H9 (cell line): ENCODE results near the gene PNPLA8. TPM values are rescaled to one million over a fixed set of nuclear protein-coding genes. Genes with fewer than 3 reads are reported as not detected.

Experiments
- DNase-seq: peaks from one replicate; pipeline ENCODE4 v3.0.0-alpha.2; 2017
- H2AFZ ChIP-seq: one replicate; pipeline ENCODE4 v1.6.1; 2013; ENCODE audit warnings: mild to moderate bottlenecking, low read length, control low read depth, moderate library complexity
- H2AK5ac ChIP-seq: 2 replicates; pipeline ENCODE4 v1.6.1; 2013; ENCODE audit warnings: low read length, control low read depth, mixed read lengths; ENCODE audit not compliant: insufficient read length
- H2BK120ac ChIP-seq: one replicate; pipeline ENCODE4 v1.6.1; 2013; ENCODE audit warnings: low read depth, mild to moderate bottlenecking, low read length, control low read depth, inconsistent platforms; ENCODE audit not compliant: poor library complexity, severe bottlenecking
- H2BK12ac ChIP-seq: 2 replicates; pipeline ENCODE4 v1.6.1; 2013; ENCODE audit warnings: low read length, control low read depth, mixed read lengths, low read depth; ENCODE audit not compliant: insufficient read length
- H2BK15ac ChIP-seq: 2 replicates; pipeline ENCODE4 v1.6.1; 2013; ENCODE audit warnings: low read depth, low read length, control low read depth
- H2BK20ac ChIP-seq: one replicate; pipeline ENCODE4 v1.6.1; 2013; ENCODE audit warnings: low read depth, mild to moderate bottlenecking, low read length, control low read depth, inconsistent platforms; ENCODE audit not compliant: poor library complexity, severe bottlenecking
- H2BK5ac ChIP-seq: 2 replicates; pipeline ENCODE4 v1.6.1; 2013; ENCODE audit warnings: low read length, control low read depth, mixed read lengths; ENCODE audit not compliant: insufficient read length
- H3K14ac ChIP-seq: 2 replicates; pipeline ENCODE4 v1.6.1; 2013; ENCODE audit warnings: low read length, control low read depth; ENCODE audit not compliant: insufficient read depth
- H3K18ac ChIP-seq: 2 replicates; pipeline ENCODE4 v1.6.1; 2013; ENCODE audit warnings: low read depth, mild to moderate bottlenecking, mixed read lengths, low read length, control low read depth; ENCODE audit not compliant: insufficient read length
- H3K23ac ChIP-seq: 2 replicates; pipeline ENCODE4 v1.6.1; 2013; ENCODE audit warnings: low read length, control low read depth, mixed read lengths, low read depth; ENCODE audit not compliant: insufficient read length
- H3K23me2 ChIP-seq: 2 replicates; pipeline ENCODE4 v1.6.1; 2013; ENCODE audit warnings: low read depth, mild to moderate bottlenecking, mixed read lengths, low read length, control low read depth; ENCODE audit not compliant: insufficient read length, poor library complexity, severe bottlenecking
- H3K27ac ChIP-seq: 2 replicates; pipeline ENCODE4 v1.5.1; 2013; ENCODE audit warnings: low read length, control low read depth, mixed read lengths, low read depth; ENCODE audit not compliant: insufficient read length
- H3K27me3 ChIP-seq: 2 replicates; pipeline ENCODE4 v1.6.1; 2013; ENCODE audit warnings: low read length, control low read depth, inconsistent platforms; ENCODE audit not compliant: insufficient read depth
- H3K4ac ChIP-seq: 2 replicates; pipeline ENCODE4 v1.6.1; 2013; ENCODE audit warnings: low read depth, mild to moderate bottlenecking, control low read depth, inconsistent platforms, low read length, moderate library complexity
- H3K4me1 ChIP-seq: 2 replicates; pipeline ENCODE4 v1.6.1; 2013; ENCODE audit warnings: low read length, control low read depth, inconsistent platforms; ENCODE audit not compliant: insufficient read depth
- H3K4me2 ChIP-seq: 2 replicates; pipeline ENCODE4 v1.6.1; 2013; ENCODE audit warnings: low read length, control low read depth, mixed read lengths; ENCODE audit not compliant: insufficient read length, insufficient read depth
- H3K56ac ChIP-seq: 2 replicates; pipeline ENCODE4 v1.6.1; 2013; ENCODE audit warnings: low read depth, mild to moderate bottlenecking, mixed read lengths, low read length, control low read depth; ENCODE audit not compliant: insufficient read length
- H3K79me1 ChIP-seq: 2 replicates; pipeline ENCODE4 v1.6.1; 2013; ENCODE audit warnings: low read depth, mild to moderate bottlenecking, moderate library complexity, low read length, control low read depth, inconsistent platforms; ENCODE audit not compliant: insufficient read depth, poor library complexity, severe bottlenecking
- H3K79me2 ChIP-seq: 2 replicates; pipeline ENCODE4 v1.6.1; 2013; ENCODE audit warnings: low read length, control low read depth, inconsistent platforms; ENCODE audit not compliant: insufficient read depth
- H3K9ac ChIP-seq: 2 replicates; pipeline ENCODE4 v1.6.1; 2013; ENCODE audit warnings: low read length, control low read depth, mixed read lengths; ENCODE audit not compliant: insufficient read length; ENCODE audit errors: extremely low read depth
- H3K9me3 ChIP-seq: one replicate; pipeline ENCODE4 v1.6.1; 2013; ENCODE audit warnings: low read depth, low read length, inconsistent platforms; ENCODE audit not compliant: control insufficient read depth
- H3T11ph ChIP-seq: one replicate; pipeline ENCODE4 v1.6.1; 2013; ENCODE audit warnings: mild to moderate bottlenecking, low read length, control low read depth, inconsistent platforms
- H4K20me1 ChIP-seq: one replicate; pipeline ENCODE4 v1.6.1; 2013; ENCODE audit not compliant: control insufficient read depth, insufficient read length, insufficient read depth
- H4K5ac ChIP-seq: 2 replicates; pipeline ENCODE4 v1.6.1; 2013; ENCODE audit warnings: low read depth, mild to moderate bottlenecking, mixed read lengths, low read length, control low read depth; ENCODE audit not compliant: insufficient read length
- H4K8ac ChIP-seq: replicated peaks from 2 replicates; pipeline ENCODE4 v1.6.1; 2013; ENCODE audit warnings: low read length, control low read depth, mixed read lengths, low read depth; ENCODE audit not compliant: insufficient read length
- H4K91ac ChIP-seq: 2 replicates; pipeline ENCODE4 v1.6.1; 2013; ENCODE audit warnings: low read depth, mild to moderate bottlenecking, moderate library complexity, mixed read lengths, low read length, control low read depth; ENCODE audit not compliant: insufficient read length
- H3K27ac Mint-ChIP-seq, 3 experiments: 2 replicates in 2 of 3; 3 replicates in 1 of 3; pipeline ENCODE4 v1.8.0; 2020 to 2021; ENCODE audit warnings: mixed read lengths in 3 of 3, mild to moderate bottlenecking in 1 of 3, moderate library complexity in 1 of 3
- H3K27me3 Mint-ChIP-seq: 2 replicates; pipeline ENCODE4 v1.8.0; 2021; ENCODE audit warnings: low read depth, mild to moderate bottlenecking, moderate library complexity, mixed read lengths
- H3K36me3 Mint-ChIP-seq, 3 experiments: 2 replicates in 2 of 3; 3 replicates in 1 of 3; pipeline ENCODE4 v1.8.0; 2020 to 2021; ENCODE audit warnings: low read depth in 3 of 3, mixed read lengths in 3 of 3; ENCODE audit not compliant: insufficient read depth in 1 of 3
- H3K4me1 Mint-ChIP-seq, 2 experiments: 2 replicates each; pipeline ENCODE4 v1.8.0; 2020; ENCODE audit warnings: mixed read lengths in 2 of 2
- H3K4me3 Mint-ChIP-seq, 2 experiments: 2 replicates in 1 of 2; 3 replicates in 1 of 2; pipeline ENCODE4 v1.8.0; 2020 to 2021; ENCODE audit warnings: mild to moderate bottlenecking in 2 of 2, mixed read lengths in 2 of 2, moderate library complexity in 1 of 2
- H3K9me3 Mint-ChIP-seq, 2 experiments: 2 replicates in 1 of 2; 3 replicates in 1 of 2; pipeline ENCODE4 v1.8.0; 2020; ENCODE audit warnings: mild to moderate bottlenecking in 2 of 2, mixed read lengths in 2 of 2, moderate library complexity in 1 of 2
- WGBS: extraction: QIAGEN DNeasy Blood & Tissue Kit; methylation state at CpG from one replicate; pipeline ENCODE4 v1.1.7; 2013; ENCODE audit warnings: missing lambda C conversion rate, low lambda C conversion rate, mixed read lengths; ENCODE audit not compliant: insufficient read length; ENCODE audit errors: extremely low coverage; 5-methylcytosine and 5-hydroxymethylcytosine counted together
- total RNA-seq: library from RNA; stranded (reverse); gene quantifications from 2 replicates; pipeline ENCODE4 v1.2.1, GENCODE V29; 2021
- TF ChIP-seq, protein P1 (sequence below): fragments of 200-600 bp; sonication (generic); conservative IDR thresholded peaks from 3 replicates; pipeline ENCODE4 v1.8.0; 2021; ENCODE audit warnings: antibody characterized with exemption, mild to moderate bottlenecking

PNPLA8 gene
- total RNA-seq, 1 experiment from 2014 or later, result 11.7 TPM

DNA sequence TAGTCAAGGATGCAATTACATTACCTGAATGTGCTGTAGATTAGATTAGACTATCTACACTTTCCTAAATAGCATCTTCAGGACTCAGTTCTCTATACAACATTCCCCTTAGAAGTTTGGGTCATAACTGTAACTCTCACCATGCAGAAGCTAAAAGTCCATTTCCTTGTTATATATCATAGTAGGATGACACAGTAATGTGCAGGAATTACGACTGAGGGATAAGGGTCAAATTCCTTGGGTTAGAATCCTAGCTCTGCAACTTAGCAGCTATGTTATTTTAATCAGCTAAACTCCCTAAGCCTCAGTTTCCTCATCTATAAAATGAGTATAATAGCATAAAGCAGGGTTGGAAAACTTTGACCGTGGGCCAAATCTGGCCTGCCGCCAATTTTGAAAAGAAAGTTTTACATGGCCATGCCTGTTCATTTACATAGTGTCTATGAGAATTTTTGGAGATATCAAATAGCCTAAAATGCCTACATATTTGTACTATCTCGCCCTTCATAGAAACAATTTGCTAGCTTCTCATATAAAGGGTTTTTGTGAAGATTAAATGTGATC is 84.5 kb downstream of the PNPLA8 start:
- WGBS, result no CpG with 5 or more reads among the region's 4 CpGs
- TF ChIP-seq, protein P1, sequence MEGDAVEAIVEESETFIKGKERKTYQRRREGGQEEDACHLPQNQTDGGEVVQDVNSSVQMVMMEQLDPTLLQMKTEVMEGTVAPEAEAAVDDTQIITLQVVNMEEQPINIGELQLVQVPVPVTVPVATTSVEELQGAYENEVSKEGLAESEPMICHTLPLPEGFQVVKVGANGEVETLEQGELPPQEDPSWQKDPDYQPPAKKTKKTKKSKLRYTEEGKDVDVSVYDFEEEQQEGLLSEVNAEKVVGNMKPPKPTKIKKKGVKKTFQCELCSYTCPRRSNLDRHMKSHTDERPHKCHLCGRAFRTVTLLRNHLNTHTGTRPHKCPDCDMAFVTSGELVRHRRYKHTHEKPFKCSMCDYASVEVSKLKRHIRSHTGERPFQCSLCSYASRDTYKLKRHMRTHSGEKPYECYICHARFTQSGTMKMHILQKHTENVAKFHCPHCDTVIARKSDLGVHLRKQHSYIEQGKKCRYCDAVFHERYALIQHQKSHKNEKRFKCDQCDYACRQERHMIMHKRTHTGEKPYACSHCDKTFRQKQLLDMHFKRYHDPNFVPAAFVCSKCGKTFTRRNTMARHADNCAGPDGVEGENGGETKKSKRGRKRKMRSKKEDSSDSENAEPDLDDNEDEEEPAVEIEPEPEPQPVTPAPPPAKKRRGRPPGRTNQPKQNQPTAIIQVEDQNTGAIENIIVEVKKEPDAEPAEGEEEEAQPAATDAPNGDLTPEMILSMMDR, result no peak
- Mint-ChIP-seq H3K4me3 (no peak overlapping the region), H3K4me1 (no peaks in the 10 kb centered on the region), H3K9me3 (peaks cover 4 to 5% of the 10 kb centered on the region in 2 experiments; a peak in 3 of 5 replicates), H3K27ac (no peak overlapping the region), H3K27me3 (no peaks in the 10 kb centered on the region), H3K36me3 (peaks cover 0 to 11% (median 3%) of the 10 kb centered on the region in 3 experiments; a peak in 2 of 7 replicates)
- no peak overlapping the region for H3K27ac ChIP-seq
- no peak overlapping the region for H2BK15ac ChIP-seq
- no peaks in the 10 kb centered on the region for H3K79me2 ChIP-seq
- no peaks in the 10 kb centered on the region for H3K4me1 ChIP-seq
- no peaks in the 10 kb centered on the region for H3K23me2 ChIP-seq
- no peak overlapping the region for H3K56ac ChIP-seq
- no peak overlapping the region for H3T11ph ChIP-seq
- H4K8ac ChIP-seq, result no peak overlapping the region
- H3K79me1 ChIP-seq, result no peaks in the 10 kb centered on the region
- H3K18ac ChIP-seq, result no peak overlapping the region
- H2AK5ac ChIP-seq, result no peak overlapping the region
- H3K14ac ChIP-seq, result no peak overlapping the region
- H3K23ac ChIP-seq, result no peak overlapping the region
- H4K20me1 ChIP-seq, result no peaks in the 10 kb centered on the region
- no peak overlapping the region for H3K9ac ChIP-seq
- H3K4ac ChIP-seq, result no peak overlapping the region
- DNase-seq, result no peak
- H2BK120ac ChIP-seq, result no peak overlapping the region
- H4K5ac ChIP-seq, result no peak overlapping the region
- no peak overlapping the region for H3K4me2 ChIP-seq
- H2AFZ ChIP-seq, result no peak overlapping the region
- no peak overlapping the region for H2BK12ac ChIP-seq
- H2BK5ac ChIP-seq, result no peak overlapping the region
- H4K91ac ChIP-seq, result no peak overlapping the region
- no peaks in the 10 kb centered on the region for H3K27me3 ChIP-seq
- no peak overlapping the region for H2BK20ac ChIP-seq
- no peaks in the 10 kb centered on the region for H3K9me3 ChIP-seq
